Ascending aorta (tissue), 2 donors: ENCODE data around the gene IL21R. TPM values are rescaled to one million over a fixed set of nuclear protein-coding genes. Genes with fewer than 3 reads are reported as not detected.

Experiments
- DNase-seq, 2 donors: peaks; one replicate each; pipeline ENCODE4 v3.0.0-alpha.2; 2019; ENCODE audit warnings: low spot score in 2 of 2
- H3K27ac ChIP-seq, 2 donors: fragments of 200-600 bp; sonication (generic); one replicate each; pipeline ENCODE4 v1.5.1; 2016 to 2017; ENCODE audit warnings: mild to moderate bottlenecking in 1 of 2
- H3K27me3 ChIP-seq: fragments of 200-600 bp; sonication (generic); one replicate; pipeline ENCODE4 v1.5.1; 2017
- H3K36me3 ChIP-seq, 2 donors: fragments of 200-600 bp; sonication (generic); one replicate each; pipeline ENCODE4 v1.5.1; 2016
- H3K4me1 ChIP-seq, 2 donors: fragments of 200-600 bp; sonication (generic); one replicate each; pipeline ENCODE4 v1.5.1; 2016 to 2017; ENCODE audit warnings: mild to moderate bottlenecking in 1 of 2
- H3K4me3 ChIP-seq, 2 donors: fragments of 200-600 bp; sonication (generic); one replicate each; pipeline ENCODE4 v1.5.1; 2016 to 2017; ENCODE audit warnings: mild to moderate bottlenecking in 1 of 2
- H3K9me3 ChIP-seq, 2 donors: fragments of 200-600 bp; sonication (generic); one replicate each; pipeline ENCODE4 v1.5.1; 2016
- CTCF ChIP-seq, 3 experiments: fragments of 200-600 bp in 2 of 3; fragments of 450-650 bp in 1 of 3; sonication (generic) in 2 of 3; IDR thresholded peaks; one replicate each; pipeline ENCODE4 v1.5.1; 2016 to 2019; ENCODE audit warnings: antibody characterized with exemption in 3 of 3, mild to moderate bottlenecking in 1 of 3, moderate library complexity in 1 of 3
- intact Hi-C: fragments of 100-400 bp; cut with DNase I; formaldehyde crosslinking; loops from one replicate; pipeline ENCODE4 v1.15.1; 2023
- total RNA-seq: library from RNA; depleted of rRNA; stranded (reverse); fragments of >200 nt; gene quantifications from one replicate; pipeline ENCODE4 v1.1.0, GENCODE V29; 2016

The IL21R gene
- total RNA-seq, 1 donor from 2014 or later: 0.21 TPM

- intact Hi-C loops: no loop called here
- Histone ChIP-seq H3K4me3 (no peak overlapping the region), H3K27ac (no peak overlapping the region), H3K9me3 (no peaks in the 10 kb centered on the region), H3K4me1 (peaks cover 0 to 6% of the 10 kb centered on the region in 2 donors), H3K27me3 (no peaks in the 10 kb centered on the region), H3K36me3 (no peaks in the 10 kb centered on the region)
- TF ChIP-seq CTCF (IDR thresholded peaks at IDR 0.05): no peak
- DNase-seq: no peak
These were observed 1.6 kb downstream of the IL21R start for GRCh38 chr16:27403601-27403992.

GRCh38 chr16:27404163-27404823, 2.3 kb downstream of the IL21R start:
- Histone ChIP-seq H3K27me3 (no peaks in the 10 kb centered on the region), H3K36me3 (no peaks in the 10 kb centered on the region), H3K9me3 (no peaks in the 10 kb centered on the region), H3K4me3 (no peak overlapping the region), H3K27ac (no peak overlapping the region), H3K4me1 (peaks cover 0 to 6% of the 10 kb centered on the region in 2 donors)
- DNase-seq: no peak
- intact Hi-C loops: no loop called here
- no peak for TF ChIP-seq CTCF (IDR thresholded peaks at IDR 0.05)

- no peaks in the 10 kb centered on the region for H3K27me3 ChIP-seq
- no peaks in the 10 kb centered on the region for H3K36me3 ChIP-seq
- DNase-seq: no peak
- intact Hi-C loops: no loop called here
- TF ChIP-seq CTCF (IDR thresholded peaks at IDR 0.05): no peak
- peaks cover 0 to 6% of the 10 kb centered on the region in 2 donors for H3K4me1 ChIP-seq
- H3K27ac ChIP-seq: no peak overlapping the region
- no peak overlapping the region for H3K4me3 ChIP-seq
- H3K9me3 ChIP-seq: no peaks in the 10 kb centered on the region
These were observed 3.8 kb downstream of the IL21R start for GRCh38 chr16:27405546-27406451.

GRCh38 chr16:27406511-27407128, 4.6 kb downstream of the IL21R start:
- no peak for TF ChIP-seq CTCF (IDR thresholded peaks at IDR 0.05)
- no peak for DNase-seq
- Histone ChIP-seq H3K9me3 (no peaks in the 10 kb centered on the region), H3K27me3 (no peaks in the 10 kb centered on the region), H3K4me1 (peaks cover 0 to 6% of the 10 kb centered on the region in 2 donors), H3K36me3 (no peaks in the 10 kb centered on the region), H3K27ac (no peak overlapping the region), H3K4me3 (no peak overlapping the region)
- intact Hi-C loops: no loop called here

- intact Hi-C loops: no loop called here
These were observed 5.2 kb downstream of the IL21R start for GRCh38 chr16:27407133-27407532.

More at GRCh38 chr16:27407133-27407532, 5.2 kb downstream of the IL21R start:
- H3K4me3 ChIP-seq: no peak overlapping the region
- no peak for DNase-seq
- no peak for TF ChIP-seq CTCF (IDR thresholded peaks at IDR 0.05)
- no peaks in the 10 kb centered on the region for H3K9me3 ChIP-seq
- no peaks in the 10 kb centered on the region for H3K36me3 ChIP-seq
- no peak overlapping the region for H3K27ac ChIP-seq
- H3K27me3 ChIP-seq: no peaks in the 10 kb centered on the region
- H3K4me1 ChIP-seq: peaks cover 0 to 3% of the 10 kb centered on the region in 2 donors
